HG03432 (cell line): Measurements from ENCODE around the gene PRKRIP1.
A peak's percentile ranks its signal among the peaks of the same experiment; 100 is the strongest.
"Not testable (repeated sequence)": the region's sequence is repeated elsewhere in the genome, so short reads cannot be mapped to it uniquely, and the experiment has no call there.

ENCODE experiments used
- ATAC-seq: cut with Tn5 transposase; IDR thresholded peaks from one replicate; pipeline ENCODE4 v1.9.1; 2021; ENCODE audit warnings: mild to moderate bottlenecking, moderate library complexity; ENCODE audit not compliant: unreplicated experiment

Gene PRKRIP1

GRCh38 chr7:102455596-102455995 is 59.4 kb downstream of the PRKRIP1 start:
- ATAC-seq: no peak

- no peak for ATAC-seq
Observed at GRCh38 chr7:102456327-102456726, 60.2 kb downstream of the PRKRIP1 start.

- no peak for ATAC-seq
Observed at GRCh38 chr7:102457352-102457924, 61.3 kb downstream of the PRKRIP1 start.

- ATAC-seq: no peak
Observed at GRCh38 chr7:102459221-102459844, 63.2 kb downstream of the PRKRIP1 start.

- no peak for ATAC-seq
Observed at GRCh38 chr7:102460467-102460866, 64.3 kb downstream of the PRKRIP1 start.

GRCh38 chr7:102463841-102464576 is 67.8 kb downstream of the PRKRIP1 start:
- ATAC-seq: no peak

- peak; percentile 88 for ATAC-seq
Observed at GRCh38 chr7:102464577-102465280, 68.6 kb downstream of the PRKRIP1 start, which contains the start of the genes ALKBH4 and LRWD1. ALKBH4 (minus strand) TSS chr7:102464863; CDS start chr7:102464836, 27 bp downstream. LRWD1 (plus strand) TSS chr7:102464984; CDS start chr7:102465081, 97 bp downstream.

GRCh38 chr7:102466097-102466496 is 69.9 kb downstream of the PRKRIP1 start:
- ATAC-seq: no peak

GRCh38 chr7:102467581-102468477 is 71.7 kb downstream of the PRKRIP1 start:
- ATAC-seq: no peak

- no peak for ATAC-seq
Observed at GRCh38 chr7:102468478-102469350, 72.6 kb downstream of the PRKRIP1 start.

- no peak for ATAC-seq
Observed at GRCh38 chr7:102469351-102469971, 73.3 kb downstream of the PRKRIP1 start.

GRCh38 chr7:102469972-102470825 is 74.0 kb downstream of the PRKRIP1 start:
- no peak for ATAC-seq

GRCh38 chr7:102471791-102472125 is 75.6 kb downstream of the PRKRIP1 start:
- no peak for ATAC-seq

GRCh38 chr7:102472126-102473041 is 76.2 kb downstream of the PRKRIP1 start:
- no peak for ATAC-seq

- ATAC-seq: no peak
Observed at GRCh38 chr7:102473271-102473991, 77.3 kb downstream of the PRKRIP1 start.

GRCh38 chr7:102474116-102474515 is 78.0 kb downstream of the PRKRIP1 start:
- ATAC-seq: not testable (repeated sequence)
